Effector memory CD8-positive, alpha-beta T cell (primary cell): ENCODE results near the gene CAMTA1.

Experiments used
- ATAC-seq: fragments of 150-1000 bp; cut with Tn5 transposase; replicated peaks from 2 replicates; pipeline ENCODE4 v1.10.0; 2021; ENCODE audit warnings: mild to moderate bottlenecking, moderate library complexity
- DNase-seq, 3 experiments: peaks; one replicate each; pipeline ENCODE4 v3.0.0; 2021
- H3K27ac Mint-ChIP-seq, 2 donors: one replicate each; pipeline ENCODE4 v1.8.0; 2022; ENCODE audit warnings: mild to moderate bottlenecking in 2 of 2, mixed read lengths in 2 of 2, moderate library complexity in 2 of 2
- H3K27me3 Mint-ChIP-seq, 2 donors: one replicate each; pipeline ENCODE4 v1.8.0; 2022; ENCODE audit warnings: mixed read lengths in 2 of 2
- H3K36me3 Mint-ChIP-seq: one replicate; pipeline ENCODE4 v1.8.0; 2022; ENCODE audit warnings: mild to moderate bottlenecking, moderate library complexity, mixed read lengths; ENCODE audit not compliant: insufficient read depth
- H3K4me1 Mint-ChIP-seq, 2 donors: one replicate each; pipeline ENCODE4 v1.8.0; 2022; ENCODE audit warnings: low read depth in 2 of 2, mixed read lengths in 2 of 2
- H3K4me3 Mint-ChIP-seq, 2 donors: one replicate each; pipeline ENCODE4 v1.8.0; 2022; ENCODE audit warnings: mild to moderate bottlenecking in 2 of 2, mixed read lengths in 2 of 2, moderate library complexity in 2 of 2
- H3K9me3 Mint-ChIP-seq, 2 donors: one replicate each; pipeline ENCODE4 v1.8.0; 2022; ENCODE audit warnings: mixed read lengths in 2 of 2

Gene CAMTA1

GRCh38 chr1:6907201-6907600 lies 121.9 kb downstream of the CAMTA1 start:
- no peak for ATAC-seq

GRCh38 chr1:6907676-6908434 lies 122.6 kb downstream of the CAMTA1 start:
- peaks cover 2% of the 10 kb centered on the region in 2 donors for H3K4me1 Mint-ChIP-seq
- peaks cover 0 to 1% of the 10 kb centered on the region in 2 donors for H3K9me3 Mint-ChIP-seq
- H3K27ac Mint-ChIP-seq, result no peak overlapping the region
- H3K36me3 Mint-ChIP-seq, result no peaks in the 10 kb centered on the region
- ATAC-seq, result no peak
- H3K27me3 Mint-ChIP-seq, result peaks cover 18 to 33% of the 10 kb centered on the region in 2 donors
- H3K4me3 Mint-ChIP-seq, result no peak overlapping the region
- DNase-seq, result no peak

More at GRCh38 chr1:6907201-6907600, 121.9 kb downstream of the CAMTA1 start:
- H3K36me3 Mint-ChIP-seq, result no peaks in the 10 kb centered on the region
- H3K4me3 Mint-ChIP-seq, result no peak overlapping the region
- peaks cover 0 to 1% of the 10 kb centered on the region in 2 donors for H3K9me3 Mint-ChIP-seq
- H3K27ac Mint-ChIP-seq, result no peak overlapping the region
- H3K27me3 Mint-ChIP-seq, result peaks cover 18 to 27% of the 10 kb centered on the region in 2 donors
- peaks cover 3% of the 10 kb centered on the region in 2 donors for H3K4me1 Mint-ChIP-seq
- no peak for DNase-seq

- no peak overlapping the region for H3K27ac Mint-ChIP-seq
- DNase-seq (no peak), ATAC-seq (no peak)
- H3K4me3 Mint-ChIP-seq, result no peak overlapping the region
- H3K36me3 Mint-ChIP-seq, result no peaks in the 10 kb centered on the region
- H3K4me1 Mint-ChIP-seq, result peaks cover 0 to 2% of the 10 kb centered on the region in 2 donors
- peaks cover 29 to 49% of the 10 kb centered on the region in 2 donors for H3K27me3 Mint-ChIP-seq
- H3K9me3 Mint-ChIP-seq, result peaks cover 0 to 1% of the 10 kb centered on the region in 2 donors
These were observed 124.1 kb downstream of the CAMTA1 start for GRCh38 chr1:6909401-6909800.

- Mint-ChIP-seq H3K4me3 (no peak overlapping the region), H3K4me1 (peaks cover 0 to 2% of the 10 kb centered on the region in 2 donors), H3K9me3 (peaks cover 0 to 1% of the 10 kb centered on the region in 2 donors), H3K36me3 (no peaks in the 10 kb centered on the region), H3K27me3 (peaks cover 29 to 53% of the 10 kb centered on the region in 2 donors), H3K27ac (no peak overlapping the region)
- DNase-seq, result no peak
- no peak for ATAC-seq
These were observed 124.6 kb downstream of the CAMTA1 start for GRCh38 chr1:6909857-6910256.

- H3K36me3 Mint-ChIP-seq, result no peaks in the 10 kb centered on the region
- ATAC-seq (no peak), DNase-seq (no peak)
- H3K27me3 Mint-ChIP-seq, result peaks cover 38 to 68% of the 10 kb centered on the region in 2 donors
- peaks cover 0 to 2% of the 10 kb centered on the region in 2 donors for H3K4me1 Mint-ChIP-seq
- H3K4me3 Mint-ChIP-seq, result no peak overlapping the region
- H3K9me3 Mint-ChIP-seq, result peaks cover 0 to 1% of the 10 kb centered on the region in 2 donors
- H3K27ac Mint-ChIP-seq, result no peak overlapping the region
These were observed 126.0 kb downstream of the CAMTA1 start for GRCh38 chr1:6911021-6911941.

- Mint-ChIP-seq H3K27ac (no peak overlapping the region), H3K9me3 (peaks cover 0 to 1% of the 10 kb centered on the region in 2 donors)
- ATAC-seq, result no peak
These were observed 126.7 kb downstream of the CAMTA1 start for GRCh38 chr1:6911974-6912373.

GRCh38 chr1:6912518-6912917 lies 127.3 kb downstream of the CAMTA1 start:
- peaks cover 0 to 1% of the 10 kb centered on the region in 2 donors for H3K9me3 Mint-ChIP-seq
- H3K36me3 Mint-ChIP-seq, result no peaks in the 10 kb centered on the region
- H3K4me3 Mint-ChIP-seq, result no peak overlapping the region
- peaks cover 50 to 80% of the 10 kb centered on the region in 2 donors for H3K27me3 Mint-ChIP-seq
- no peak for DNase-seq
- peaks cover 0 to 2% of the 10 kb centered on the region in 2 donors for H3K4me1 Mint-ChIP-seq
- no peak for ATAC-seq
- H3K27ac Mint-ChIP-seq, result no peak overlapping the region

More at GRCh38 chr1:6911974-6912373, 126.7 kb downstream of the CAMTA1 start:
- peaks cover 44 to 75% of the 10 kb centered on the region in 2 donors for H3K27me3 Mint-ChIP-seq
- H3K36me3 Mint-ChIP-seq, result no peaks in the 10 kb centered on the region
- no peak overlapping the region for H3K4me3 Mint-ChIP-seq
- DNase-seq, result no peak
- peaks cover 0 to 2% of the 10 kb centered on the region in 2 donors for H3K4me1 Mint-ChIP-seq

GRCh38 chr1:6913086-6913485 lies 127.8 kb downstream of the CAMTA1 start:
- H3K4me3 Mint-ChIP-seq, result no peak overlapping the region
- H3K27me3 Mint-ChIP-seq, result peaks cover 48 to 78% of the 10 kb centered on the region in 2 donors
- no peak for ATAC-seq
- DNase-seq, result no peak
- no peaks in the 10 kb centered on the region for H3K4me1 Mint-ChIP-seq
- H3K36me3 Mint-ChIP-seq, result no peaks in the 10 kb centered on the region
- H3K27ac Mint-ChIP-seq, result no peak overlapping the region
- H3K9me3 Mint-ChIP-seq, result peaks cover 0 to 1% of the 10 kb centered on the region in 2 donors

GRCh38 chr1:6914706-6915105 lies 129.5 kb downstream of the CAMTA1 start:
- peaks cover 44 to 74% of the 10 kb centered on the region in 2 donors for H3K27me3 Mint-ChIP-seq

GRCh38 chr1:6915999-6916565 lies 130.8 kb downstream of the CAMTA1 start:
- ATAC-seq (no peak), DNase-seq (no peak)
- H3K4me1 Mint-ChIP-seq, result no peaks in the 10 kb centered on the region
- H3K4me3 Mint-ChIP-seq, result no peak overlapping the region
- peaks cover 47 to 78% of the 10 kb centered on the region in 2 donors for H3K27me3 Mint-ChIP-seq
- H3K36me3 Mint-ChIP-seq, result no peaks in the 10 kb centered on the region
- peaks cover 0 to 1% of the 10 kb centered on the region in 2 donors for H3K9me3 Mint-ChIP-seq
- H3K27ac Mint-ChIP-seq, result no peak overlapping the region

More at GRCh38 chr1:6914706-6915105, 129.5 kb downstream of the CAMTA1 start:
- Mint-ChIP-seq H3K27ac (no peak overlapping the region), H3K9me3 (peaks cover 0 to 1% of the 10 kb centered on the region in 2 donors), H3K36me3 (no peaks in the 10 kb centered on the region), H3K4me1 (no peaks in the 10 kb centered on the region), H3K4me3 (no peak overlapping the region)
- no peak for ATAC-seq
- DNase-seq, result no peak

GRCh38 chr1:6917067-6917466 lies 131.8 kb downstream of the CAMTA1 start:
- DNase-seq, result no peak
- H3K36me3 Mint-ChIP-seq, result no peaks in the 10 kb centered on the region
- H3K9me3 Mint-ChIP-seq, result peaks cover 0 to 3% of the 10 kb centered on the region in 2 donors
- H3K4me1 Mint-ChIP-seq, result no peaks in the 10 kb centered on the region
- H3K27me3 Mint-ChIP-seq, result peaks cover 48 to 80% of the 10 kb centered on the region in 2 donors
- ATAC-seq, result no peak
- no peak overlapping the region for H3K27ac Mint-ChIP-seq
- no peak overlapping the region for H3K4me3 Mint-ChIP-seq

GRCh38 chr1:6918186-6918924 lies 133.1 kb downstream of the CAMTA1 start:
- Mint-ChIP-seq H3K36me3 (no peaks in the 10 kb centered on the region), H3K27ac (peak overlapping the region in 1 of 2 donors; percentile 32)
- ATAC-seq, result no peak

More at GRCh38 chr1:6918186-6918924, 133.1 kb downstream of the CAMTA1 start:
- H3K27me3 Mint-ChIP-seq, result peaks cover 46 to 75% of the 10 kb centered on the region in 2 donors
- no peaks in the 10 kb centered on the region for H3K4me1 Mint-ChIP-seq
- DNase-seq, result no peak
- H3K4me3 Mint-ChIP-seq, result no peak overlapping the region
- peaks cover 0 to 3% of the 10 kb centered on the region in 2 donors for H3K9me3 Mint-ChIP-seq
